HG03439 (cell line): ENCODE measurements around the gene SPRING1.

Experiments
- ATAC-seq: cut with Tn5 transposase; IDR thresholded peaks from one replicate; pipeline ENCODE4 v1.9.1; 2021; ENCODE audit warnings: mild to moderate bottlenecking, moderate library complexity; ENCODE audit not compliant: unreplicated experiment

Gene SPRING1

DNA sequence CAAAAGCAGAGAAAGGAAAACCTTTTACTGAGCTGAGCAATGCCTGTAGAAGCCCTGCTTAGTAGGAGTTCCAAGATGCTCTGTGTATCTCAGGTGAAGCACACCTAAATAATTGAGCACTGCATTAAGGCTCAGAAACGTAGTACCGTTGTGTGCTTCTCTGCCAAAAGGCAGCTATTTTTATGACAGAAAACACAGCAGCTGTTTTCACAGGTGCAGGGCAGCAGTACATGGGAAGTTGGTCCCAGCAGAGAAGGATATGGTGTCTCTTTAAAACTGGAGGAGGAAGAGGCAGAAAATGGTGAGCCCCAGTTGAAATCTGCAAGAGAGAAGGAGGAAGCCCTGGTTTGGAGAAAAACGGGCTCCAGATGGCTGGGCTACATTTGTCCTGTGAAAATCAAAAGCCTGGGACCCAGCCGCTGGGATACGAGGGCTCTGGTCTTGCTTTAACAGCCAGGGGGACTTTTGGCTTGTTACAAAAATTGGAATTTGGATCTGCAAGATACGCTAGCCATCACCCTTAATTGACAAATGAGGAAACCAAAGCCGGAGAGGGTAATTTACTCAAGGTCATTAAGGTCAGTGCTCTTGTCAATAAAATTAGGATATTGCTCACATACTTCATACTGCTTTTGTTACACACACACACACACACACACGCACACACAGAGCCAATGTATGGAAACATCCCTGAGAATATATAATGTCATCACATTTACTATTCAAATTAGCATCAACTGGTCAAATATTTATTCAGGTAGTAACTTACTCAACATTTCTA, 27.3 kb downstream of the SPRING1 start:
- no peak for ATAC-seq

DNA sequence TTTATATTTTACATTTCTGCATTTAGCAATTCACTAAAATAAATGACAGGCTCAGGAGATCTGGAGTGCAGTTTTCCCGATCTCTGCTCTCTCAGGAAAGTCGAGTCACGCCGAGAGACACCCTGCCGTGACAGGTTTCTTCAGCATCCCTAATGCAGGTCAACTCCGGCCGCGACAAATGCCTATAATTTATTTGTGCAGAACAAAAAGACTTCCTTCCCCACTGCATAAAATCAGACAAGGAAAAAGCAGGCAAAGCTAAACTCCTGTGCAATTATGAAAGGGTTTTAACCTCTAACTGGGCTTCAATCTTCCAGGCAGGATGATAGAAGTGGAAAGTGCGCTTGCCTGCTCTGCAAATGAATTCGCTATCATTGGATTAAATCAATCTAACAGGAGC, 28.1 kb downstream of the SPRING1 start:
- no peak for ATAC-seq

DNA sequence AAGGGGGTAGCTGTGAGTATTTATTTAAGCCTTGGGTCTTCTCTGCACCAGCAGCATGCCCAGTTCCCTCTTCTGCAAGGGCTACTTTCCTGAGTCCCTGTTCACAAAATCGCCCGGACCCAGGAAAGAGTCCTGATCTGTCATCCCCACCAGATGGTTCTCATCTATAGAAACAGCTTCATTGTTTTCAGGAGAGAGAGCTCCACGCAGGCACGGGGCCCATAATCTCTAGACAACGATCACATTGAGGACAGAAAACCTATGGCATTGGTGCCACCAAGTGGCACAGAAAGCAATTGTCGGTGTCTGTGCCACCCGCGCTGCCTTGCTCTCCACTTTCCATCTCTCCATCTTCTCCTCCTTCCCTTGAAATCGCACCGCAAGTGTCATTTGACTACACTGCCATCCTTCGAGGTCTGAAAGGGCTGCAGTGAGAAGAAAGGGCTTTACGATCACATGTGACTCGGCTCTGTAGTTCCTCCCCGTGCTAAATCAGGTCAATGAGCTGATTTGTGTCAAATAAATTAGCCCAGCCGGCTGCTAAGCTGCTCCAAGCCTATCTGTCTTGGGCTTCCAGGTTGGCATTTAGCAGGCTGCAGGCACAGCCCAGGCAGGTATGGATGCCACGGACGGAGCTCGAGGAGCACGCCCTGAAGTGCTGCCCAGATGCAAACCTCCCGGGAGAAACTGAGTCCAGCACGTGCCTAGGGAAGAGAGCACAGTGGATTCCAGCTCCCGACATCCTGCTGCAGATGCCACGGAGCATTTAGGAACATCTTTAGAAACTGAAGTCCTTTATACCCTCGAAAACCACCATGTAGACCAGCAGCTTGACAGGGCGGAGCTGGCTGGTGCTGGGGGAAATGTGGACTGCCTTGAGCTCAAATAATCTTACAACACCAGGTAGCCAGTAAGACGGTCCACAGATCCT, 28.8 kb downstream of the SPRING1 start:
- ATAC-seq: no peak

DNA sequence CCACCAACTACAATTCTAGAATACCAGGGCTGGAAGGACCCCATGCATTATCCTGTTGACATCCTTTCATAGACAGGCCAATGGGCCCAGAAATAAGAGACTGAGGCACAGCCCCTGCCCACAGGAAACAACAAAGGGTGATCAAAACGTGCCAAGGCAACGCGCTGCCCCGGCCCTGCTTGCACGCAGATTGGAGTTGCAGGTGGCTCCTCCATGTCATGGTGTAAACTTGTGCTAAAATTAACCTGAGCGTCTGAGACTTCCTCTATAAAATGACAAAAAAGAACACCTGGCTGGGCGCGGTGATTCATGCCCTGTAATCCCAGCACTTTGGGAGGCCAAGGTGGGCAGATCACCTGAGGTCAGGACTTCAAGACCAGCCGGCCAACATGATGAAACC, 30.1 kb downstream of the SPRING1 start:
- no peak for ATAC-seq

DNA sequence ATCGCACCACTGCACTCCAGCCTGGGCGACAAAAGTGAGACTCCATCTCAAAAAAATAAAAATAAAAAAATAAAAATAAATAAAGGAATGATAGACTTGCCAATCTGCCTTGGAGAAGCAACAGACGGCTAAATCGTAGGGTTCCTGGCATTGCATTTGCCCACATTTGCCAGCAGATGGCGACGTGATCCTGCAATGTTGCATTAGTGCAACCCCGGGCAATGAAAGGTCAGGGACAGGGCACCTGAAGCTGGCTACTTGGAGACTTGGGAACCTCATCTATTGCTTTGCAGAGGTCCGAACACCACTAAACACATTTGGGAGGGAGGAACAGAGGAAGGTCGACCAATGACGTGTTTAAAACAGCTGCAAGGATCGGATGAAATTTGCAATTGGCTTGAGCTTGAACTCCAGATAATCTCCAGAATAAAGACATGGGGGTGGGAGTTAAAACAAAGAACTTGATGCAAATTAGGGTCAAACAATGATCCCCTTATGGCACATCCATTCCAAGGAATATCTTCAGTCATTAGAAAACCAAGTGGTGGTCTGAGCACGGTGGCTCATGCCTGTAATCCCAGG, 34.6 kb downstream of the SPRING1 start:
- ATAC-seq: no peak

DNA sequence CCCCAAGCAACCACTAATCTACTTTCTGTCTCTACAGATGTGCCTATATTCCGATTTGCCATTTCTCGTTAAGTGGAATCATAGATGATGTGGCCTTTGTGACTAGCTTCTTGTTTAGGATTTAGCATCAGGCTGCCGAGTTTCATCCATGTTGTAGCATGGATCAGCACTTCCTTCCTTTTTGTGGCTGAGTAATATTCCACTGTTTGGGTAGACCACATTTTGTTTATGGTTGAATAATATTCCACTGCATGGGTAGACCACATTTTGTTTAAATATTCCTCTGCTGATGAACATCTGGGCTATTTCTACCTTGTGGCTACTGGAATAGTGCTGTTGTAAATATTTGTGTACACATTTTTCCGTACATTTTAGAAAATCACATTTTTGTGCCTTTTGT, 36.4 kb downstream of the SPRING1 start:
- ATAC-seq: no peak

DNA sequence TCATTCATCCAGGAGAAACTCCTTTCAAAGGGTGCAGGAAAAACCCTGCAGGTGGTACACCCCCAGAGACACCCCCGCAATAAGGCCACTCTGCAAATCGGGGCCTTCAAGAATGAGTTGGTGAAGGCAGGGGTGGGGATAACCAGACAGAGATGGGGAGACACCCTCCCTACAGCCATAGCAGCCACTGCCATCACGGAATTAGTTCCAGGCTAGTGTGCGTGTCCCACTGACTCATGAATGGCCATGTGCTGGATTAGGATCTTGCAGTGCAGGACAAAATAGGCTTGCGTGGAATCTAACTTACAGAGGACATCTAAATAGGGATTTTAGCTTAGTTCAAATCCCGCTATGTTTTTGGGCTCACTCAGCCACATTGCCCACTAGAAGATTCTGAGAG, 37.8 kb downstream of the SPRING1 start:
- no peak for ATAC-seq

DNA sequence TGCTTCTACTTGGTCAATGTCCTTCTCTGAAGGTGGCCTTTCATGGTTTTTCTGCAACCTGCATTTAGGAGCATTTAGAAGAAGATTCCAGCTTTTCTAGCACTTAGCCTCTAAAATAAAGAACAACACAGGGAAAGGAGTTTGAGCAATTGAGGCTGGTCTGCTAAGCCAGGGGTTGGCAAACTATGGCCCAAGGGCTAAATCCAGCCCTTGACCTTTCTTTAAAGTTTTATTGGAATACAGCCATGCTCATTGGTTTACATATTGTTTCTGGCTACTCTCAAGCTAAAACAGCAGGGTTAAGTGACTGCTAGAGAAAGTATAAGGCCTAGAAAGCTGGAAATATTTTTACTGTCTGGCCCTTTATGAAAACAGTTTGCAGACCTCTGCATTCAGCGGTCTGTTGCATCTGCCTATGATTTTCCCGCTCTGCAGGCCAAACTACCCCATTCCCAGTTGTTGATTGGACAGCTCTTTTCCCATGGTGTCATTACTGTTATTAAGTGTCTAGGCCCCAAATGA, 39.3 kb downstream of the SPRING1 start:
- ATAC-seq: no peak

DNA sequence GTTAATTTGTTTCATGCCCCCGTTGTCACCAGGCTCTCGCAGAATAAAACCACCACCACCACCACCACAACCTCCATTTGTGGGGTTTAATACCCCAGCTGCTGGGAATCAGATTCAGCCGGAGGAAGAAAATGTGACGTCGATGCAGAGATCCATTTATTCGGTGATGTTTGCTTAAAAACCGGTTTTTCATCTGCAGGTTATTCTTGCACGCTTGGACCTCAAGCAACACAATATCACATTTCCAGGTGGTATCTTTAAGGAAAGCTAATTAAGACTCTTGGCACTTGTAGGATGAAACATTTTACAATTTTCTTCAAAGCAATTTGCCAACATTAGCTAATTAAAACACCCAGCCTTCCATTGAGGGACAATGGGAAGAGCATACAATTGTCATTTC, 39.8 kb downstream of the SPRING1 start:
- no peak for ATAC-seq

DNA sequence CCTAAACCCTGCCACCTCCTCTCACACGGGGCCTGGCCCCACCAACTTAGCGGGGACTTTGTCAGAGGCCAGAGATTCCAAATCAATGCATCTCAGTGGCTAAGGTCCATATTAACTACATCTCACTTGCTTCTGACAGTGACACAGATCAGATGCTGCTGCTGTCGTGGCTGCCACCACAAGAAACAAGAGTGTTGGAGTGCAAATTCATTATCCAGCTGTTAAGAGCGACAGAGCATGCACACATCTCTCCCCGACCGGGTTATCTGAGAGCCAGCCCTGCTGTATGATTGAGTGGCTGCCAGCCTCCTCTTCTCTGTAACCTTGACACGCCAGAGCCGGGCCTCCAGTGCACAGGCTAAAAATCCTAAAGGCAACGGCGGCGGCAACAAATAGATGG, 40.2 kb downstream of the SPRING1 start:
- ATAC-seq: no peak

DNA sequence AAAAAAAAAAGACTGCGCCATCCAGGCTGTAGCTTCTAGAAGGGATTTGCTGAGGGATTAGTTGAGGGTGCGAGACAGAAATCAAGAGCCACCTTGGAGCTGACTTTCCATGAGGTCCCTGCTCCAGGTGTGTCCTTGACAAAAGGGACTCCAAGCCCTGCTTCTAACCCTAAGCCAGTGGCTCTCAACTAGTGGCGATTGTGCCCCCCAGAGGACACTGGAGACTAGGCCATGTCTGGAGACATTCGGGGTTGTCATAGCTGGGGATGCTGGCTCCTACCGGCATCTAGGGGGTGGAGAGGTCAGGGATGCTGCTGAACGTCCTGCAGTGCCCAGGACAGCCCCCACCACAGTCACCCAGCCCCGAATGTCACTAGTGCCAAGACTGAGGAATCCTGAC, 40.6 kb downstream of the SPRING1 start:
- no peak for ATAC-seq

DNA sequence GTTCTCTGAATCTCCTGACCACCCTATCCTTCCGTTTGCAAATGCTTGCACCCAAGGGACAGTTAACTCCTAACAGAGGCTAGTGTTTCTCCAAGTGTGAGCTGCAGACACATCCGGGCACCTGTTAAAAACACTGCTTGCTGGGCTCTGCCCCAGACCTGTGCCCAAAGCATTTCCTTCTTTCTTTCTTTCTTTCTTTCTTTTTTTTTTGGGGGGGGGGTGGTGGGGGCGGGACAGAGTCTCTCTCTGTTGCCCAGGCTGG, 42.5 kb downstream of the SPRING1 start:
- ATAC-seq: no peak

DNA sequence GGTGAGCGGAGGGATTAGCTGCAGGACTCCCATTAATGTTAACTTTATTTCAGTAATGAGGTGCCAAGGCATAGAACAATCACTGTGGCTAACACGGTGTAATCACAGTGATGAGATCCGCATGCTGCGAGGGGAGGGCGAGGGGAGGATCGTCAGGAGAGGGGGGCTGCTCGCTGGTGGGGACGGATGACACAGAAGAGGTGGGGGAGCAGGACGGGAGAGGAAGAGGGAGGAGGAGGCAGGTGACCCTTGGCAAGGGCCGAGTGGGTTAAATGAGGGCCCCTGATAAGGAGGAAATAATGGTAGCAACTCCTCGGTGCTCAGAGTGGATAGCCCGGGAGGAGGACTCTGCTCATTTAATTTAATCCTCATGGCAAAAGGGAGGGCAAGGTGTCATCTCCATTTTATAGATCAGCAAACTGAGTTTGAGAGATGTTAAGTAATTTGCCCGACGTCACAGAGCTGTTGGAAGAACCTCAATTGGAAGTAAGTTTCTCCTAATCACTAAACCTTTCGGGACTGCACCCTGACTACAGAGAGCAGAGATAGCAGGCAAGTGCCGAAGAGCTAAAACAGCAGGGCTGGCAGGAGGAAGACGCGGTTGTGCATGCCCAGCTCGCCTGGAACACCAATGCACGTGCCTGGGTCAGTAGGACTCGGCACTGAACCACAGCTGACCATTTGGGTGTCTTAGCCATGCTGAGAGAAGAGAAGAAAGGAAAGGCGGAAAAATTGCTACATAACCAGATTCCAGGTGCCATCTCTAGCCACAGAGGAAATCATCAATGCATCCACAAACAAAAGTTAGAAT, 43.0 kb downstream of the SPRING1 start:
- ATAC-seq: no peak

DNA sequence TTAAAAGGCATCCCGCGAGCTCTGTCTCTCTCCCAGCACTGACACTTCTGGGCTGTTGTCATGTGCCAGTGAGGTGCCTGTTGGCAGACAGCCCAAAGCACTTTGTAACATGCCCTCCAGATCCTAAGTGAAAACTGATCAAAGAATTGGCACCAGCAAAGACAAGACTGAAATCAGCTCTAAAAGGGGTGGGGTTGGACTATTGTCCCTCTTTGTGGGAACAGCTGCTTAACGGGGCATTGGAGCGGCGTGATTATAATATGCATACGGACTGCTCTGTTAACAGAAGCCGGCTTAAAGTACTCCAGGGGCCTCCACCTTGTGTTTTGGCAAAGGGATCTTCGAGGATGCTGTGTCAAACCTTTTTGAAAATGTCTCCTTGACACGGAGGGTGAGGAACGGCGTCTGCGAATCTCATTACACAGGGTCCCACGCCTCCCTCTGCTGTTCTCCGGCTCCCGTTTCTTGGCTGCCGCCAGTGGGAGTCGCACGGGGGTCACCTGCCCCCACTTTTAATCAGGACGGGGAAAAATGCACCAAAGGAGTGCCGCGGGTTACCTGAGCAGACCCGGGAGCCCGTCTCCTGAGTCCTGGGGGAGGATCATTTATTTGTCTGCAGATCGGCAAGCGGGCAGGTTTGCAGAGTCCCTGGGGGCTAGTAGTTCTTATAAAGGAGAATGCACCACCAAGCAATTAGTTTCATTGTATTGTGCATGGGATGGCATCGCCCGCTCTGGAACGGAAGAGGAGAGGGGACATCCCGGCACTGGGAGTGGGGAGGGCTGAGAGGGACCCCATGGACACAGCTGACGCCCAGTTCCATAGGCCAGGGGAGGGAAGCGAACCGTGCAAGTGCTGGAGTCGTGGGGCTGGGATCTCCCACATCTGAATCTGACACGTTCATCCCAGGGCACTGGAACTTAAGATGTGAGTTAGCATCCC, 44.3 kb downstream of the SPRING1 start:
- no peak for ATAC-seq

DNA sequence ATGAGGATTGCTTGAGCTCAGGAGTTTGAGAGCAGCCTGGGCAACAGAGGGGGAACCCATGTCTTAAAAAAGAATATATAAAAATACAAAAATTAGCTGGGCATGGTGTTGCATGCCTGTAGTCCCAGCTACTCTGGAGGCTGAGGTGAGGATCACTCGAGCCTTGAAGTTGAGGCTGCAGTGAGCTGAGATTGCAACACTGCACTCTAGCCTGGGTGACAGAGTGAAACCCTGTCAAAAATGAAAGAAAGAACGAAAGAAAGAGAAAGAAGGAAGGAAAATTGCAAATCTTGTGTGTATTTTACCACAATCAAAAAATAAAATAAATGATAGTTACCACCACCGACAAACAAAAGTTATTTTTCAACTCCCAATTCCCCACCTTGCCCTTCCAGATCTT, 45.3 kb downstream of the SPRING1 start:
- no peak for ATAC-seq

DNA sequence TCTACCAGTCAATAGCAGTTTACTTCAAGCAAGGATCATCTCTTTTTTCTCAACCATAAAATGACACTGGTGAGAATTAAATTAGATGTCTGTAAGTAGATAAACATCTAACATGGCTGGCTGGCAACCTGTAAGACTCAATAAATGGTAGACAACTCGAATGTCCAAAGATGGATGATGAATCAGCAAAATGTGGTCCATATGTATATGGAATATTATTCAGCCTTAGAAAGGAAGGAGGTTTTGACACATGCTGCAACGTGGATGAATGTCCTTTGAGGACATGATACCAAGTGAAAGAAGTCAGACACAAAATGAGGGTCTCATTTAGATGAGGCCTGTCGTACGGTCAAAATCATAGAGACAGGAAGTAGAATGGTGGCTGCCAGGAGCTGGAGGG, 46.2 kb downstream of the SPRING1 start:
- ATAC-seq: no peak

DNA sequence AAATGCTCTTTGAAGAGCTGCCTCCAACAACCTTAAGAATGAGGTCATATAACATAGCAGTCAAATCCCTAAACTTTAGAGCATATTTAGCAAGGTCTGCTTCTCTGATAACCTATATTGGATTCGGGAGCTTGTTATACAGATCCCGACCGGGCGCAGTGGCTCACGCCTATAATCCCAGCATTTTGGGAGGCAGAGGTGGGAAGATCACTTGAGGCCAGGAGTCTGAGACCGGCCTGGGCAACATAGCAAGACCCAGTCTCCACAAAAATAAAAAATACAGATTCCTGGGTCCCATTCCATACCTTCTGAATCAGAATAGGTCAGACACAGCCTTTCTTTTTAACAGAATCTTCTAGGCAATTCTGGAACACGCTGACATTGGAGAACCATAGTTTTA, 46.7 kb downstream of the SPRING1 start:
- ATAC-seq: no peak

DNA sequence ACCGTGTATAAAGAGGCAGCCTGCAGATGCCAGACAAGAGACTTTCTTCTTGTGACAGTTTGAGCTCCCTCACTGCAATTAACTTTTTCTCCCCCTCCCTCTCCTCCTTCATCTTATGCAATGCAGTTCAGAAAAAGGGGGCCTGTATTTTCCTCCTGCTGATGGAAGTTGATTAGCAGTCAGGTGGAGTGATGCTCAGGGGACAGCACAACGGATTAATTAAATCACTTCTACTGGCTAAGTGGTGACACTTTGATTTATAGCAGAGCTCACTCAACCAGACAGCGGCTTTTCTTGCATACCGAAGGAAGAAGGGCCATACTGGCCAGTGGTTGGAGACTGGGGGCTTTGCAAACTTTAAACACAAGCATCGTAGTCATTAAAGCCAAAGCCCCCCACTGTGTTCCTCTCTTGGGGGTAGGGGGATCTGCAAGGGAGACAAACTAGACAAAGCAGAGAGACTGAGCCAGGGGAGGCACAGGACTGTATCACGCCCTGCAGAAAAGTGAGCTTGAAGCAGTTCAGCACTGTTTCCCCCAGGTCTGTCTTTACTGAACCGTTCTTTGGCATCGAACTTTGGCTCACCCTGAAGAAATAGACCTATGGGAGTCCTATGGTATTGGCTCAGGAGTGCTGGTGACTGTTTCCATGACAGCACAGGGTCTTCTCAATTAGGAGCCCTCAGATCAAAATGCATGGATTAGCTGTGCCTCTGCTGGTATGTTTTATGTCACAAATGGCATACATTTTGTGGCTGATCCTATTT, 47.7 kb downstream of the SPRING1 start:
- ATAC-seq: no peak

DNA sequence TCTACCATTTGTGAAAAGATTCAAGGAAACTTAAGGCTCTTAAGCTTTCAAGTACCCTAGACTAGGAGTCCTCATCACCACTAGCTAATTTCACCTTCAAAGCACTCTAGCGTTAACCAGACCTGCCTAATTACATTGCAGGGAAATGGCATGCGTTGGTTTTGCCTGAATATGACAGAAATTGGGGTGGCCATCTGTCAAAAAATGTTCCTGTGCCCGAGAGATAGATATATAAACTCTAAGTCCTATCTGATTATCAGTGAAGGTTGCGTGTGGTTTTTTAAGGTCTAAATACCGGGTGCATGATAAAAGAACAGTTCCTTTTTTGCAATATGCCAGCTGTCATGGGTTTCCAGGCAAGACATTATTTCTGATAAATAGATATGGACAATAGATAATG, 48.3 kb downstream of the SPRING1 start:
- ATAC-seq: no peak
